ENCODE data around the gene PIPOX. TPM values are rescaled to one million over a fixed set of nuclear protein-coding genes. Genes with fewer than 3 reads are reported as not detected.

The PIPOX gene
- total RNA-seq, 2 experiments from 2014 or later = 1.6 to 2.2 TPM

DNA sequence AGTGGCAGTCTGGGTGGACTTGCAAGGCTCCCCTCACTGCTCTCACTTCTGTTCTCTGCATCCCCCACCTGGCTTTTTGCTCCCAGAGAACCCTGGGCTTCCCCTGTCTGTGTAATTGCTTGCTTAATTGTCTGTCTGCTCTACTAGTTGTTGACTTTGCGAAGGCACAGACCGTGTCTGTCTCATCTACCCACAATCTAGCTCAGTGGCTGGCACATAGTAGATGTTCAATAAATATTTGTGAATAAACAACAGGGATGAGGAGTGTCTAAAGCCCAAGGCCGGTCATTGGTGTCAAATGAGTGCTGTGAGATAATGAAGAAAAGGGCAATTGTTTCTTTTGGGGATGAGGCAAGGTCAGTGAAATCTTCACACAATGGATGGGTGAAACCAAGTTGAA, 34.4 kb upstream of the PIPOX start:
- H3K4me3 Mint-ChIP-seq = no peak overlapping the region
- H3K27ac Mint-ChIP-seq = no peak overlapping the region
- ATAC-seq (no peak), DNase-seq (no peak)
- no peaks in the 10 kb centered on the region for H3K9me3 Mint-ChIP-seq (ENCODE audit: low read depth)
- H3K36me3 Mint-ChIP-seq = no peaks in the 10 kb centered on the region
- peaks cover 55% of the 10 kb centered on the region for H3K27me3 Mint-ChIP-seq
- CTCF ChIA-PET = interaction anchor here (0.8 to 1.3 kb wide), 2 partner anchors 9 to 11 kb away, joined by 3 read pairs; no protein-coding TSS in a partner anchor
- no peaks in the 10 kb centered on the region for H3K4me1 Mint-ChIP-seq

GRCh38 chr17:29010129-29010528, 32.8 kb upstream of the PIPOX start:
- Mint-ChIP-seq H3K9me3 (ENCODE audit: low read depth) (no peaks in the 10 kb centered on the region), H3K4me3 (no peak overlapping the region), H3K36me3 (no peaks in the 10 kb centered on the region), H3K4me1 (no peaks in the 10 kb centered on the region), H3K27me3 (peaks cover 40% of the 10 kb centered on the region), H3K27ac (no peak overlapping the region)
- CTCF ChIA-PET = interaction anchor here (1.3 kb wide), 1 partner anchor 360 kb away, joined by 3 read pairs; no protein-coding TSS in a partner anchor
- ATAC-seq (no peak), DNase-seq (no peak)

- no peak overlapping the region for H3K27ac Mint-ChIP-seq
Observed at GRCh38 chr17:29010586-29010985, 32.4 kb upstream of the PIPOX start.

GRCh38 chr17:29012535-29012934, 30.4 kb upstream of the PIPOX start:
- ATAC-seq (no peak), DNase-seq (no peak)
- Mint-ChIP-seq H3K4me3 (no peak overlapping the region), H3K4me1 (no peaks in the 10 kb centered on the region), H3K9me3 (ENCODE audit: low read depth) (no peaks in the 10 kb centered on the region), H3K27me3 (peaks cover 35% of the 10 kb centered on the region), H3K36me3 (no peaks in the 10 kb centered on the region), H3K27ac (no peak overlapping the region)
- CTCF ChIA-PET = interaction anchor here (1.8 kb wide), 1 partner anchor 47 kb away, joined by 6 read pairs; no protein-coding TSS in a partner anchor

More at GRCh38 chr17:29010586-29010985, 32.4 kb upstream of the PIPOX start:
- Mint-ChIP-seq H3K4me1 (no peaks in the 10 kb centered on the region), H3K27me3 (peaks cover 36% of the 10 kb centered on the region), H3K36me3 (no peaks in the 10 kb centered on the region), H3K9me3 (ENCODE audit: low read depth) (no peaks in the 10 kb centered on the region), H3K4me3 (no peak overlapping the region)
- CTCF ChIA-PET = interaction anchor here (1.3 kb wide), 2 partner anchors 10 to 360 kb away, joined by 3 read pairs; no protein-coding TSS in a partner anchor
- no peak for ATAC-seq
- no peak for DNase-seq

DNA sequence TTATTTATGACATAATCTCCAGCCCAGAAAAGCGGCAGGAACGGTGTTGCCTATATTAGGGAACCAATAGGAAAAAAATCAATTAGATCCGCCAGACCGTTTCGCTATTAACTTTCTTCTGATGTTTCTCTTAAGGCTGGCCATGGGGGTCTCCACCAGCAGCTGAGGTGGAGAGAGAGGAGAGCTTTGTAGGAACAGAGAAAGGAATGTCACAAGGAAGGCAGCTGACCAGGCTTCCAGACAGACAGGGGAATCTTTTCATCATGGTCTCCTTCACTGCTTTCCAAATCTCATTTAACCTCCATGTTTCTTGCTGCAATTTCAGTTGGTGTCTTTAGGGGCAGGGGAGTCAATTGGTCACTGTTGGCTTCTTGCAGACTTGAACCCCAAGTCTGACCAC, 28.2 kb upstream of the PIPOX start:
- ATAC-seq (no peak), DNase-seq (no peak)
- Mint-ChIP-seq H3K9me3 (ENCODE audit: low read depth) (no peaks in the 10 kb centered on the region), H3K27ac (no peak overlapping the region), H3K27me3 (peaks cover 39% of the 10 kb centered on the region), H3K4me1 (peaks cover 9% of the 10 kb centered on the region), H3K36me3 (no peaks in the 10 kb centered on the region), H3K4me3 (no peak overlapping the region)
- CTCF ChIA-PET = no interaction called here

GRCh38 chr17:29016345-29017210, 26.4 kb upstream of the PIPOX start:
- no peak for DNase-seq
- Mint-ChIP-seq H3K36me3 (no peaks in the 10 kb centered on the region), H3K27ac (no peak overlapping the region), H3K4me3 (no peak overlapping the region), H3K27me3 (peaks cover 44% of the 10 kb centered on the region), H3K4me1 (peaks cover 9% of the 10 kb centered on the region), H3K9me3 (ENCODE audit: low read depth) (no peaks in the 10 kb centered on the region)
- CTCF ChIA-PET = interaction anchor here (0.7 to 2.3 kb wide), 5 partner anchors 8 to 100 kb away, joined by 3 to 8 read pairs (median 4); no protein-coding TSS in a partner anchor
- ATAC-seq = no peak

- ATAC-seq = no peak
- H3K27ac Mint-ChIP-seq = no peak overlapping the region
- H3K9me3 Mint-ChIP-seq (ENCODE audit: low read depth) = no peaks in the 10 kb centered on the region
- H3K36me3 Mint-ChIP-seq = no peaks in the 10 kb centered on the region
- CTCF ChIA-PET = interaction anchor here (0.8 to 1.6 kb wide), 6 partner anchors 13 to 129 kb away, joined by 3 to 4 read pairs (median 3); no protein-coding TSS in a partner anchor
- H3K4me3 Mint-ChIP-seq = no peak overlapping the region
- DNase-seq = no peak
- H3K4me1 Mint-ChIP-seq = peaks cover 9% of the 10 kb centered on the region
- peaks cover 62% of the 10 kb centered on the region for H3K27me3 Mint-ChIP-seq
Observed at GRCh38 chr17:29018788-29019474, 24.0 kb upstream of the PIPOX start.

DNA sequence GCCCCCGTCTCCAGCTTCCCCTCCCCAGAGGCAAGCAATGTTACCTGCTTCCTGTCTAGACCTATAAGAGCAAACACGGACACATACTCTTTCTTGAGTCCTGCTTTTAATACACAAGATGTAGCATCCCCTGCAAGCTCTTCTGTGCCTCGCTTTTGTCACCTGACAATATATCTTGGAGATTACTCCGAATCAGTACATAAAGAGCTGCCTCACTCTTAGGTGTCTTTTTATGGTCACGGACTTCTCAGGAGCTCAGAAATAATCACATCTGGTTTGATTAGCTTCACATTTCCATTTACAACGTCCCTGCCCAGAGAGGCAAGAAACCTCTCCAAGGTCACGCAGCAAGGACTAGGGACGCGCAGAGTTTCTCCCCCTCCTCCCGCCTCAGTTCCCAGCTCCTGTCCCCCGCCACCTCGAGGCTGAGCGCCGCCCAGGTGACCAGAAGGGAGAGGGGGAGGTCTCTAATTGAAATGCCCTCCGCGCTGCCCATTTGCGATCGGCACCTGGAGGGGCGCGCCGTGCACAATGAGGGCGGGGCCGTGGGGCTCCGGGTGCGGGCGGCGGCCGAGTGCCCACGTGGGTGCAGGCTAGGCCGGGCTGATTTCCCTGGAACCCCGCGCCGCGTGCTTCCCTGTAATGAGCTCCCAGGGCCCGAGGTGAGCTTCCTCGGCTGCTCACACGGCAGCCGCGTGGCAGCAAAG, 23.3 kb upstream of the PIPOX start:
- Mint-ChIP-seq H3K27ac (no peak overlapping the region), H3K9me3 (ENCODE audit: low read depth) (no peaks in the 10 kb centered on the region), H3K27me3 (peaks cover 67% of the 10 kb centered on the region), H3K4me1 (peaks cover 9% of the 10 kb centered on the region), H3K36me3 (no peaks in the 10 kb centered on the region), H3K4me3 (no peak overlapping the region)
- CTCF ChIA-PET = interaction anchor here (0.8 to 1.6 kb wide), 8 partner anchors 8 to 129 kb away, joined by 3 to 4 read pairs (median 3); no protein-coding TSS in a partner anchor
- ATAC-seq (no peak), DNase-seq (no peak)

GRCh38 chr17:29020576-29020975, 22.4 kb upstream of the PIPOX start:
- H3K9me3 Mint-ChIP-seq (ENCODE audit: low read depth) = no peaks in the 10 kb centered on the region
- CTCF ChIA-PET = interaction anchor here (1.0 kb wide), 1 partner anchor 9 kb away, joined by 3 read pairs; no protein-coding TSS in a partner anchor

GRCh38 chr17:29021226-29021625, 21.7 kb upstream of the PIPOX start:
- CTCF ChIA-PET = no interaction called here
- Mint-ChIP-seq H3K4me3 (no peak overlapping the region), H3K27ac (no peak overlapping the region), H3K9me3 (ENCODE audit: low read depth) (no peaks in the 10 kb centered on the region), H3K27me3 (peaks cover 70% of the 10 kb centered on the region), H3K4me1 (peaks cover 9% of the 10 kb centered on the region), H3K36me3 (no peaks in the 10 kb centered on the region)
- ATAC-seq = no peak
- DNase-seq = no peak

More at GRCh38 chr17:29020576-29020975, 22.4 kb upstream of the PIPOX start:
- Mint-ChIP-seq H3K4me1 (peaks cover 9% of the 10 kb centered on the region), H3K27ac (no peak overlapping the region), H3K36me3 (no peaks in the 10 kb centered on the region), H3K27me3 (peaks cover 70% of the 10 kb centered on the region), H3K4me3 (no peak overlapping the region)
- ATAC-seq = no peak
- no peak for DNase-seq

DNA sequence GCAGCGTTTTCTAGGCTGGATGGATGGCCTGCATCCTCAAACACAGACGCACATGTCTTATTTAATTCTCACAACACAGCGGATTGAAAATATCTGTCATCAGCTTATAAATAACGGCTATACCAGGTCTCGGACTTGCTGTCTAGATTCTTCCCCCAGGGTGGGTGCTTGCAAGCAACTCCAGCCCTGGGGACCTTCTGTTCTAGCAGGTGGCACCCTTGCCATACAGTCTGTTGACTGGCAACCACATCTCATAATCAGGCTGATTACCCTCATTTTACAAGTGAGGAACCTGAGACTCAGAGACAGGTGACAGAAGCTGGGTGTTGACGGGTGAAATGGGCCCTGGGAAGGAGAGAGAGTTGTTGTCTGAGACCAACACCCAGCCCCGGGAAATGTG, 20.9 kb upstream of the PIPOX start:
- Mint-ChIP-seq H3K27ac (no peak overlapping the region), H3K36me3 (no peaks in the 10 kb centered on the region), H3K4me1 (peaks cover 9% of the 10 kb centered on the region), H3K4me3 (no peak overlapping the region), H3K9me3 (ENCODE audit: low read depth) (no peaks in the 10 kb centered on the region), H3K27me3 (peaks cover 68% of the 10 kb centered on the region)
- CTCF ChIA-PET = no interaction called here
- ATAC-seq (no peak), DNase-seq (no peak)

GRCh38 chr17:29024316-29024952, 18.5 kb upstream of the PIPOX start:
- Mint-ChIP-seq H3K27me3 (peaks cover 62% of the 10 kb centered on the region), H3K9me3 (ENCODE audit: low read depth) (no peaks in the 10 kb centered on the region), H3K27ac (no peak overlapping the region), H3K4me1 (peaks cover 3% of the 10 kb centered on the region), H3K36me3 (no peaks in the 10 kb centered on the region), H3K4me3 (no peak overlapping the region)
- ATAC-seq = no peak
- CTCF ChIA-PET = interaction anchor here (0.8 kb wide), 1 partner anchor 93 kb away, joined by 4 read pairs; no protein-coding TSS in a partner anchor
- DNase-seq = no peak

All from activated CD8-positive, alpha-beta memory T cell treated with anti-CD3 and anti-CD28 coated beads, Interleukin-2, amount 10 ng/mL, durations not matched to agents 7 days and 5 days (primary cell).